A549 (cell line): Measurements from ENCODE around the gene TNFAIP8. TPM values are rescaled to one million over a fixed set of nuclear protein-coding genes. Genes with fewer than 3 reads are reported as not detected.
"Not testable (repeated sequence)": the region's sequence is repeated elsewhere in the genome, so short reads cannot be mapped to it uniquely, and the experiment has no call there.

Experiments
- ATAC-seq, 2 experiments: fragments of 200-7000 bp in 1 of 2; fragments of >200 bp in 1 of 2; cut with Nextera tagmentation in 1 of 2; cut with Tn5 transposase in 1 of 2; 3 replicates each; pipeline versions ENCODE4 v1.8.0 to v1.9.1; 2018 to 2020; ENCODE audit warnings: mild to moderate bottlenecking in 1 of 2, moderate library complexity in 1 of 2
- CTCF ChIA-PET: fragments of 300-600 bp; sonication (Branson Sonifier 250); formaldehyde crosslinking; extraction: SDS; loops from one replicate; lab custom pipeline; 2021; ENCODE audit warnings: antibody characterized with exemption, inconsistent platforms; lab: Yijun Ruan, JAX
- POLR2A ChIA-PET: fragments of 350-600 bp; formaldehyde crosslinking; extraction: SDS; loops from one replicate; lab custom pipeline; 2021; ENCODE audit warnings: antibody characterized with exemption, inconsistent platforms; lab: Yijun Ruan, JAX
- DNase-seq, 2 experiments: peaks; one replicate each; pipeline versions ENCODE4 v3.0.0 to v3.0.0-alpha.2; 2011 to 2016; ENCODE audit warnings: low read depth in 1 of 2, low spot score in 1 of 2
- FAIRE-seq: peaks from 2 replicates; lab custom pipeline; 2011; peaks lifted over from hg19 to GRCh38; lab: Jason Lieb, UNC
- H3K27ac ChIP-seq, 2 experiments: fragments of >200 bp; sonication (Bioruptor Twin); formaldehyde crosslinking; 3 replicates each; pipeline ENCODE4 v1.5.1; 2016 to 2017
- H3K4me1 ChIP-seq: fragments of >200 bp; sonication (Bioruptor Twin); formaldehyde crosslinking; 3 replicates; pipeline ENCODE4 v1.6.1; 2016
- H3K4me2 ChIP-seq: fragments of >200 bp; sonication (Bioruptor Twin); formaldehyde crosslinking; 3 replicates; pipeline ENCODE4 v1.6.1; 2016
- H3K4me3 ChIP-seq: fragments of >200 bp; sonication (Bioruptor Twin); formaldehyde crosslinking; 3 replicates; pipeline ENCODE4 v1.5.1; 2016
- H3K9me3 ChIP-seq: fragments of >200 bp; sonication (Bioruptor Twin); formaldehyde crosslinking; 3 replicates; pipeline ENCODE4 v1.6.1; 2016
- CBX2 ChIP-seq: fragments of 200-600 bp; sonication (generic); IDR thresholded peaks from 2 replicates; pipeline ENCODE4 v1.6.1; 2016; ENCODE audit warnings: low read depth, mild to moderate bottlenecking, borderline replicate concordance
- CHD2 ChIP-seq: fragments of 150-350 bp; IDR thresholded peaks from 2 replicates; pipeline ENCODE4 v1.6.1; 2014; ENCODE audit warnings: low read length; ENCODE audit not compliant: partially characterized antibody
- CHD4 ChIP-seq: fragments of 200-600 bp; sonication (generic); IDR thresholded peaks from 2 replicates; pipeline ENCODE4 v1.6.1; 2016; ENCODE audit warnings: antibody characterized with exemption, mild to moderate bottlenecking, borderline replicate concordance
- E2F6 ChIP-seq: IDR thresholded peaks from 2 replicates; pipeline ENCODE4 v1.6.1; 2012; ENCODE audit warnings: low read depth, borderline replicate concordance
- ESRRA ChIP-seq: fragments of 150-350 bp; IDR thresholded peaks from 2 replicates; pipeline ENCODE4 v1.6.1; 2014; ENCODE audit warnings: mild to moderate bottlenecking, low read length, borderline replicate concordance
- FOSB ChIP-seq: fragments of 250-450 bp; sonication (Bioruptor Pico); IDR thresholded peaks from 2 replicates; pipeline ENCODE4 v1.5.0; 2020; ENCODE audit warnings: mild to moderate bottlenecking, moderate library complexity
- FOSL2 ChIP-seq, 2 experiments: fragments of 450-650 bp in 1 of 2; fragments of >200 bp in 1 of 2; sonication (Bioruptor Twin) in 1 of 2; formaldehyde crosslinking; IDR thresholded peaks; 2 replicates each; pipeline versions ENCODE4 v1.5.0 to v1.6.1; 2016 to 2020; ENCODE audit warnings: mild to moderate bottlenecking in 1 of 2, moderate library complexity in 1 of 2
- GATA3 ChIP-seq: IDR thresholded peaks from 2 replicates; pipeline ENCODE4 v1.6.1; 2012; ENCODE audit warnings: borderline replicate concordance
- KDM1A ChIP-seq: fragments of 200-600 bp; sonication (generic); IDR thresholded peaks from 2 replicates; pipeline ENCODE4 v1.6.1; 2016; ENCODE audit warnings: low read depth, mild to moderate bottlenecking
- NFE2L2 ChIP-seq: fragments of 150-350 bp; conservative IDR thresholded peaks from 2 replicates; pipeline ENCODE4 v1.6.1; 2014; ENCODE audit warnings: low read length
- PHF8 ChIP-seq: fragments of 200-600 bp; sonication (generic); IDR thresholded peaks from 2 replicates; pipeline ENCODE4 v1.6.1; 2016; ENCODE audit warnings: low read depth, mild to moderate bottlenecking, antibody characterized with exemption, moderate library complexity, borderline replicate concordance
- RARB ChIP-seq: fragments of 250-450 bp; sonication (Bioruptor Pico); IDR thresholded peaks from 2 replicates; pipeline ENCODE4 v1.8.0; 2021; ENCODE audit warnings: mild to moderate bottlenecking, moderate library complexity
- ZFP36 ChIP-seq: fragments of 450-650 bp; IDR thresholded peaks from 2 replicates; pipeline ENCODE4 v1.6.1; 2014; ENCODE audit warnings: borderline replicate concordance; ENCODE audit not compliant: partially characterized antibody
- ZSCAN20 ChIP-seq: fragments of 250-450 bp; sonication (Bioruptor Pico); IDR thresholded peaks from 2 replicates; pipeline ENCODE4 v1.8.0; 2022; ENCODE audit warnings: mild to moderate bottlenecking, moderate library complexity
- WGBS: methylation state at CpG from one replicate; pipeline ENCODE4 v1.1.6; 2017; ENCODE audit errors: missing lambda C conversion rate; 5-methylcytosine and 5-hydroxymethylcytosine counted together
- polyA plus RNA-seq, 4 experiments: library from polyadenylated mRNA; depleted of rRNA in 3 of 4; stranded (reverse); fragments of >200 nt; fragmentation: RNase III in 1 of 4; extraction: RNeasy Plus Mini Kit Qiagen cat#74134 plus additional on column Dnase treatment in 1 of 4; gene quantifications; 2 replicates in 3 of 4; 3 replicates in 1 of 4; pipeline ENCODE4 v1.2.3, GENCODE V29; 2011 to 2017
- TF ChIP-seq, protein P1 (sequence below): fragments of 150-350 bp; IDR thresholded peaks from 2 replicates; pipeline ENCODE4 v1.6.1; 2014; ENCODE audit warnings: low read depth, mild to moderate bottlenecking, low read length

TNFAIP8 gene
- polyA plus RNA-seq, 2 of the 4 experiments (the other 2 are of a cell fraction): 34.9 to 35.7 TPM

GRCh38 chr5:119418606-119419100, 62.8 kb downstream of the TNFAIP8 start (continued):
- TF ChIP-seq E2F6: no peak
- TF ChIP-seq FOSB: no peak
- TF ChIP-seq ZSCAN20: no peak
- no peak for TF ChIP-seq FOSL2 (IDR thresholded peaks at IDR 0.05)
- TF ChIP-seq FOSL2 (CRISPR knock-in tag; IDR thresholded peaks at IDR 0.05): no peak

- no peak for FAIRE-seq
- DNase-seq: no peak
- Histone ChIP-seq H3K4me3 (no peak overlapping the region), H3K27ac (no peak overlapping the region), H3K4me1 (no peaks in the 10 kb centered on the region), H3K9me3 (no peaks in the 10 kb centered on the region), H3K4me2 (no peak overlapping the region)
- POLR2A ChIA-PET: no interaction called here
- no peak for ATAC-seq
- 31% methylated on average over 3 of the region's 3 CpGs for WGBS
- TF ChIP-seq ZFP36 (no peak), PHF8 (no peak), CHD2 (no peak), CBX2 (no peak), ESRRA (no peak), RARB (CRISPR knock-in tag) (no peak)
- CTCF ChIA-PET: interaction anchor here (1.6 to 7.3 kb wide), 2 partner anchors 9 to 398 kb away, joined by 3 to 52 read pairs; no protein-coding TSS in a partner anchor
These were observed 64.3 kb downstream of the TNFAIP8 start for GRCh38 chr5:119420169-119420568.

DNA sequence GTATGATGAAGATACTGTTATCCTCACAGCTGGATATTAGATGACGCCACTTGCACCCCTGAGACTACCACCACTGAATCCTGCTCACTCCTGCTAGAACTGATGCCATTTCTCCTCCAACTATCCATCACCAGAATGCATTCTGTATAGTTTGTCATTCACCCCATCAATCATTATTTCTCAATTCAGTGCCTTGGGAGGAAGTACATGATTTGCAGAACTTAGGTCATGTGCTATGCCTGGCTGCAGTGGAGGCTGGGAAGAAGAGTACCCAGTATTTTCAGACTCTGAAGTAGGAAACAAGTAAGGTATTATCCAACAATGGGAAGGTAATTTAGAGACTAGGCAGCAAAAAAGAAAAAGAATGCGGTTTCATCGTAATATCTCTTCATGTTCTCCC, 70.2 kb downstream of the TNFAIP8 start:
- no peak overlapping the region for H3K27ac ChIP-seq
- ChIA-PET POLR2A (no interaction called here), CTCF (interaction anchor here (1.6 to 7.3 kb wide), 2 partner anchors 15 to 438 kb away, joined by 13 to 52 read pairs; partner anchors contain the start of gene DTWD2)
- ATAC-seq: no peak
- TF ChIP-seq CHD2 (no peak), NFE2L2 (no peak), KDM1A (no peak), GATA3 (no peak)
- TF ChIP-seq, protein P1, sequence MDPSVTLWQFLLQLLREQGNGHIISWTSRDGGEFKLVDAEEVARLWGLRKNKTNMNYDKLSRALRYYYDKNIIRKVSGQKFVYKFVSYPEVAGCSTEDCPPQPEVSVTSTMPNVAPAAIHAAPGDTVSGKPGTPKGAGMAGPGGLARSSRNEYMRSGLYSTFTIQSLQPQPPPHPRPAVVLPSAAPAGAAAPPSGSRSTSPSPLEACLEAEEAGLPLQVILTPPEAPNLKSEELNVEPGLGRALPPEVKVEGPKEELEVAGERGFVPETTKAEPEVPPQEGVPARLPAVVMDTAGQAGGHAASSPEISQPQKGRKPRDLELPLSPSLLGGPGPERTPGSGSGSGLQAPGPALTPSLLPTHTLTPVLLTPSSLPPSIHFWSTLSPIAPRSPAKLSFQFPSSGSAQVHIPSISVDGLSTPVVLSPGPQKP: no peak
- H3K4me2 ChIP-seq: no peak overlapping the region
- H3K4me3 ChIP-seq: no peak overlapping the region
- no peak for FAIRE-seq
- WGBS: 93% methylated on average over 3 of the region's 3 CpGs
- DNase-seq: no peak
- H3K4me1 ChIP-seq: no peaks in the 10 kb centered on the region
- H3K9me3 ChIP-seq: no peaks in the 10 kb centered on the region

DNA sequence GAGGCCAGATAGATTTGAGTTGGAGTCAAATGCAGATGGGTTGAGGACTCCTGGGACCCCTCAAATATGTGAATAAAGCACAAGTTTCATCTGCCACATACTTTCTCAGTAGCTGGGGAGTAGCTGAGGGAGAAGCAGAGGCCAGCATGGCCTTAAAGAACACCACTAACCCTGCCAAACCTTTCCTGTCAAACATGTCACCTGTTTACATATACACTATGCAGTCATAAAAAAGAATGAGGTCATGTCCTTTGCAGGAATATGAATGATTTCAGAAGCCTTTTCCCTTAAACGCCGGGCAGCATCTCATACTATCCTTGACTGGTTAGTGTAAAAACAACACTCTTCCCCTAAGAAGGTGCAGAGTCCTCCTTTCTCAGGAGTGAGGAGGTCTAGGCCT, 71.2 kb downstream of the TNFAIP8 start:
- CTCF ChIA-PET: interaction anchor here (1.6 to 7.3 kb wide), 2 partner anchors 16 to 439 kb away, joined by 13 to 52 read pairs; partner anchors contain the start of gene DTWD2
- Histone ChIP-seq H3K9me3 (no peaks in the 10 kb centered on the region), H3K27ac (no peak overlapping the region), H3K4me1 (no peaks in the 10 kb centered on the region), H3K4me3 (no peak overlapping the region), H3K4me2 (no peak overlapping the region)
- no peak for TF ChIP-seq CHD4
- no peak for FAIRE-seq
- POLR2A ChIA-PET: no interaction called here
- WGBS: 92% methylated on average over 2 of the region's 2 CpGs
- DNase-seq: no peak
- no peak for ATAC-seq

DNA sequence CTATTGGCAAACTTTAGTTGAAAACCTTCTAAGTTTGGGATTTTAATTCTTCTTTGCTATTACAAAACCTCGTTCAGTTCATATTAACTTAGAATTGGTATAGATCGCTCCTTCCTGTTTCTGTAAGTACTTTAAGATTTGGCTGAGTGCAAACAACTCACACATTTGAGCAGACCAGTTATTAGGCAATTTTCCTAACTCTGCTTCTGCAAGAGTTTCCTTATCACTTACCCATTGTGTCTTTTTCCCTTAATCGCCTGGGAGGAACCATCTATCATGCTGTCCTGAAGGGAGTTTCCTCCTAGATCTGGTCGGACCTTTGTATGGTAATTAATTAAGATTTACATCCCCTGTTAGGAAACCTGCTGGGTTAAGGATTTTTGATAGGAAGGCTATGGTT, 71.8 kb downstream of the TNFAIP8 start:
- H3K9me3 ChIP-seq, H3K4me1 ChIP-seq, POLR2A ChIA-PET, FAIRE-seq, DNase-seq, H3K27ac ChIP-seq, CTCF ChIA-PET, H3K4me3 ChIP-seq, H3K4me2 ChIP-seq, ATAC-seq: not testable (repeated sequence)
- WGBS: 39% methylated on average over 4 of the region's 4 CpGs

GRCh38 chr5:119428166-119428565, 72.3 kb downstream of the TNFAIP8 start:
- H3K4me2 ChIP-seq, DNase-seq, H3K4me1 ChIP-seq, ATAC-seq, H3K27ac ChIP-seq, CTCF ChIA-PET, H3K4me3 ChIP-seq, POLR2A ChIA-PET, FAIRE-seq, H3K9me3 ChIP-seq: not testable (repeated sequence)
- 56% methylated on average over 1 of the region's 1 CpG for WGBS

- POLR2A ChIA-PET, ATAC-seq, H3K4me2 ChIP-seq, DNase-seq, H3K27ac ChIP-seq, H3K4me1 ChIP-seq, CTCF ChIA-PET, H3K4me3 ChIP-seq, FAIRE-seq, H3K9me3 ChIP-seq: not testable (repeated sequence)
- whole genome bisulfite sequencing: 58% methylated on average over 3 of the region's 3 CpGs
These were observed 72.8 kb downstream of the TNFAIP8 start for GRCh38 chr5:119428574-119428973.
